Gastroesophageal sphincter (tissue), 4 donors: ENCODE data around the gene PAX5. TPM values are rescaled to one million over a fixed set of nuclear protein-coding genes. Genes with fewer than 3 reads are reported as not detected.

Experiments used
- ATAC-seq: fragments of 150-250 bp; one replicate; pipeline ENCODE4 v1.9.1; 2016; ENCODE audit warnings: mild to moderate bottlenecking, moderate library complexity
- H3K27ac ChIP-seq, 4 donors: fragments of 200-600 bp; sonication (generic) in 3 of 4; 1 replicate in 3 of 4; 2 replicates in 1 of 4; pipeline ENCODE4 v1.5.1; 2016 to 2019
- H3K27me3 ChIP-seq: fragments of 200-600 bp; sonication (generic); one replicate; pipeline ENCODE4 v1.5.1; 2019
- H3K36me3 ChIP-seq, 2 donors: fragments of 200-600 bp; sonication (generic); one replicate each; pipeline ENCODE4 v1.5.1; 2019; ENCODE audit warnings: control low read depth in 1 of 2
- H3K4me1 ChIP-seq, 3 donors: fragments of 200-600 bp; sonication (generic); 1 replicate in 2 of 3; 2 replicates in 1 of 3; pipeline ENCODE4 v1.5.1; 2016 to 2019; ENCODE audit warnings: control low read depth in 2 of 3
- H3K4me3 ChIP-seq, 2 donors: fragments of 200-600 bp; sonication (generic); one replicate each; pipeline ENCODE4 v1.5.1; 2019; ENCODE audit warnings: mild to moderate bottlenecking in 1 of 2, moderate library complexity in 1 of 2
- H3K9me3 ChIP-seq, 3 donors: fragments of 200-600 bp; sonication (generic); one replicate each; pipeline ENCODE4 v1.5.1; 2017 to 2019; ENCODE audit warnings: control low read depth in 2 of 3
- EP300 ChIP-seq: sonication (generic); formaldehyde crosslinking; IDR thresholded peaks from one replicate; pipeline ENCODE4 v1.6.1; 2017; ENCODE audit warnings: antibody characterized with exemption, mild to moderate bottlenecking
- POLR2A ChIP-seq, 2 donors: fragments of 450-650 bp; IDR thresholded peaks; one replicate each; pipeline ENCODE4 v1.6.1; 2017; ENCODE audit warnings: antibody characterized with exemption in 2 of 2, mild to moderate bottlenecking in 2 of 2, moderate library complexity in 1 of 2
- POLR2AphosphoS5 ChIP-seq: sonication (generic); formaldehyde crosslinking; IDR thresholded peaks from one replicate; pipeline ENCODE4 v1.6.1; 2017; ENCODE audit warnings: antibody characterized with exemption
- WGBS, 2 donors: methylation state at CpG; one replicate each; pipeline ENCODE4 v1.1.5; 2018; ENCODE audit warnings: low coverage in 1 of 2; 5-methylcytosine and 5-hydroxymethylcytosine counted together
- total RNA-seq, 4 donors: library from RNA; depleted of rRNA; stranded (reverse); fragments of >200 nt; gene quantifications; one replicate each; pipeline ENCODE4 v1.1.0, GENCODE V29; 2016
- TF ChIP-seq, protein P1 (sequence below), 4 experiments: fragments of 200-600 bp in 2 of 4; fragments of 450-650 bp in 2 of 4; sonication (generic) in 1 of 4; IDR thresholded peaks; one replicate each; pipeline ENCODE4 v1.5.1; 2017 to 2019; ENCODE audit warnings: antibody characterized with exemption in 4 of 4, mild to moderate bottlenecking in 2 of 4, moderate library complexity in 2 of 4

Gene PAX5
- total RNA-seq, 4 donors from 2014 or later = under 0.01 TPM; not detected in 3

DNA sequence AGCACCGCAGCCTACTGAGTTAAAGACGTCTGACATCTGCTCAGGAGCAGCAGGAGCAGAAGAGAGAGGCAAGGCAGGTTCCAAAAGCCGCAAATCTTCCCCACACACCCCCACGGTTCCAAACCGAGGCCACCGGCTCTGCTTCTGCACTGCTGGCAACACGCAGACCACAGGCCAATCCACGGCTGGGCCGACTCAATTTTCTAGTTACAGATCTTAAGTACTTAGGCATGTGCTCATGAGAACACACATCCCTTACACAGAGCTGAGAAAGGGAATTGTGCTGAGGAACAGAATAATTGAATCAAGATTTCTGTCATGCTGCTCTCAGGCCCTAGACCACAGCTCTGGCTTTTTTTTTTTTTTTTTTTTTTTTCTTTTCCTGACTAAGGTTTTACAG, 32.6 kb downstream of the PAX5 start:
- no peaks in the 10 kb centered on the region for H3K9me3 ChIP-seq
- peaks cover 95% of the 10 kb centered on the region for H3K27me3 ChIP-seq
- no peak for TF ChIP-seq POLR2AphosphoS5
- no peak for TF ChIP-seq POLR2A (IDR thresholded peaks at IDR 0.05)
- TF ChIP-seq, protein P1, sequence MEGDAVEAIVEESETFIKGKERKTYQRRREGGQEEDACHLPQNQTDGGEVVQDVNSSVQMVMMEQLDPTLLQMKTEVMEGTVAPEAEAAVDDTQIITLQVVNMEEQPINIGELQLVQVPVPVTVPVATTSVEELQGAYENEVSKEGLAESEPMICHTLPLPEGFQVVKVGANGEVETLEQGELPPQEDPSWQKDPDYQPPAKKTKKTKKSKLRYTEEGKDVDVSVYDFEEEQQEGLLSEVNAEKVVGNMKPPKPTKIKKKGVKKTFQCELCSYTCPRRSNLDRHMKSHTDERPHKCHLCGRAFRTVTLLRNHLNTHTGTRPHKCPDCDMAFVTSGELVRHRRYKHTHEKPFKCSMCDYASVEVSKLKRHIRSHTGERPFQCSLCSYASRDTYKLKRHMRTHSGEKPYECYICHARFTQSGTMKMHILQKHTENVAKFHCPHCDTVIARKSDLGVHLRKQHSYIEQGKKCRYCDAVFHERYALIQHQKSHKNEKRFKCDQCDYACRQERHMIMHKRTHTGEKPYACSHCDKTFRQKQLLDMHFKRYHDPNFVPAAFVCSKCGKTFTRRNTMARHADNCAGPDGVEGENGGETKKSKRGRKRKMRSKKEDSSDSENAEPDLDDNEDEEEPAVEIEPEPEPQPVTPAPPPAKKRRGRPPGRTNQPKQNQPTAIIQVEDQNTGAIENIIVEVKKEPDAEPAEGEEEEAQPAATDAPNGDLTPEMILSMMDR (IDR thresholded peaks at IDR 0.05) = no peak
- TF ChIP-seq EP300 = no peak
- ATAC-seq = no peak
- no peak overlapping the region for H3K27ac ChIP-seq
- 32% methylated on average over 8 of the region's 9 CpGs; no CpG with 5 or more reads in 1 of the 2 donors for WGBS, 2 donors
- peaks cover 0 to 7% (median 0%) of the 10 kb centered on the region in 3 donors for H3K4me1 ChIP-seq
- no peak overlapping the region for H3K4me3 ChIP-seq
- no peaks in the 10 kb centered on the region for H3K36me3 ChIP-seq

DNA sequence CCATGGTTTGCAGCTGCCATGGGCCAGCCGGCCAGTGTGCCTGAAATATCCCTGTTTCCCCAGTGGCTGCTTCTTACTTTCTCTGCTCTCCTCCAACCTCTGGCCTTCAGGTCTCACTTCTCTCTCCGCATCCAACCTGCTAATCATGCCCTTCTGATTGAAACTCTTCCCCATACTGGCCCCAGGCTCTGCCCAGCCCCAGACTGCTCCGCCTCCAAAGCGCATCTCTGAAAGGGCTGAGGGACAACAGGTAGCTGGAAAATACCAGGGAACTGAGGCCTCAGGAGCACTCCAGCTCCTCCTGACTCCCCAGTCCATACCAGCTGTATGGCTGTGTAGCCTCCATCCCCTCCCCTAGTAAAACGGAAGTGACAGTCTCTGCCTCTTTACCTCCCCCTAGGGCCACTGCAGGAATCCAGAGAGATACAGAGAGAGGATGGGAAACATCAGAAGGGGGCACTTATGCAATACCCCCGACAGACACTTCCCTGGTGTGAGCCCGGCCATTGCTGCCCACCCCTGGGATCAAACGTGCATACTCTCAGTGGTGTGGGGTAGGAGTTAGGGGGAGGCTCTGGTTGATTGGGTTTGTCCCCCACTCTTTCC, 34.2 kb downstream of the PAX5 start:
- H3K27ac ChIP-seq = no peak overlapping the region
- peaks cover 95% of the 10 kb centered on the region for H3K27me3 ChIP-seq
- ATAC-seq = no peak
- no peaks in the 10 kb centered on the region for H3K9me3 ChIP-seq
- H3K36me3 ChIP-seq = no peaks in the 10 kb centered on the region
- TF ChIP-seq EP300 (no peak), POLR2AphosphoS5 (no peak), POLR2A (IDR thresholded peaks at IDR 0.05) (no peak)
- TF ChIP-seq, protein P1 (IDR thresholded peaks at IDR 0.05) = no peak
- H3K4me3 ChIP-seq = no peak overlapping the region
- peaks cover 0 to 7% (median 0%) of the 10 kb centered on the region in 3 donors for H3K4me1 ChIP-seq
- 79 to 81% methylated on average over 4 of the region's 8 CpGs for WGBS, 2 donors

DNA sequence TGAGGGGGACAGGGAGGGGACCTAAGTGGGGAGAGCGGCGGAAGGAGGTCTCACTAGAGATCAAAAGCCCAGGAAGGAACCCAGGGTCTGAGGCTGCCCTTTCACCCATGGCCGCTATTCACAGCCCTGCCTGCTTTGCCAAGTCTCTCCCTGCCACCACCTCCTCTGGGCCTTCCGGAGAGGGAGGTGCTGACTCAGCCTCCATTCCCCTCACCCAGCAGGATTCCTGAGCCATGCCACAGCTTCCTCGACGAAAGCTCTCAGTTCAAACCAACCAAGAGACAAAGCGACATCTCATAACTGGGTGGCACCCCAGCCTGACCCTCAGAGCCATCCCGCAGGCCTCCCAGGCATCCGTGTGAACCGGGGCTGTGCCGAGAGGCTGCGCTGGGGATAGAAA, 36.7 kb downstream of the PAX5 start:
- Histone ChIP-seq H3K27ac (no peak overlapping the region), H3K9me3 (no peaks in the 10 kb centered on the region), H3K4me3 (no peak overlapping the region), H3K27me3 (peaks cover 91% of the 10 kb centered on the region), H3K4me1 (peaks cover 0 to 2% (median 0%) of the 10 kb centered on the region in 3 donors), H3K36me3 (no peaks in the 10 kb centered on the region)
- TF ChIP-seq, protein P1 (IDR thresholded peaks at IDR 0.05) = no peak
- TF ChIP-seq POLR2A (IDR thresholded peaks at IDR 0.05) (no peak), POLR2AphosphoS5 (no peak), EP300 (no peak)
- 40% methylated on average over 1 of the region's 12 CpGs; no CpG with 5 or more reads in 1 of the 2 donors for WGBS, 2 donors
- ATAC-seq = no peak

DNA sequence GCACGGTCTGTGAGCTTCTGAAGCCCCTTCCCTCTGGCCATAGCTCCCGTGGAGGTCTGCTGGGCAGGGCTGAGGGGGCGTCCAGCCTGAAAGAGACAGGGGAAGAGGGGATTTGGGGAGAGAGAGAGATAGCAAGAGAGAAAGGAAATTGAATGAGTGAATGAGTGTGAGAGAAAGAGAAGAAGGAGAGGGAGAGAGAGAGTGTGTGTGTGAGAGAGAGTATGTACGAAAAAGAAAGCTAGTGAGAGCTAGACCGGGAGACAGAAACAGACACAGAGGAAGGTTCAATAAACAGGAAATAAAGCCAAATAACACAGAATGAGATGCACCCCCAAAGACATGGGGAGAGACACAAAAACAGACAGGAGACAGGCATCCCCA, 37.4 kb downstream of the PAX5 start:
- Histone ChIP-seq H3K27me3 (peaks cover 91% of the 10 kb centered on the region), H3K4me3 (no peak overlapping the region), H3K36me3 (no peaks in the 10 kb centered on the region), H3K27ac (no peak overlapping the region), H3K9me3 (peaks cover 0 to under 1% (median 0%) of the 10 kb centered on the region in 3 donors), H3K4me1 (no peaks in the 10 kb centered on the region)
- no peak for ATAC-seq
- no peak for TF ChIP-seq POLR2A (IDR thresholded peaks at IDR 0.05)
- no peak for TF ChIP-seq EP300
- TF ChIP-seq POLR2AphosphoS5 = no peak
- TF ChIP-seq, protein P1 (IDR thresholded peaks at IDR 0.05) = no peak
- 42 to 90% methylated on average over 2 to 5 of the region's 5 CpGs for WGBS, 2 donors
